HepG2 (cell line): ENCODE results near the gene BATF3. TPM values are rescaled to one million over a fixed set of nuclear protein-coding genes. Genes with fewer than 3 reads are reported as not detected.

ENCODE experiments used
- ATAC-seq: fragments of 200-7000 bp; cut with Tn5 transposase; 3 replicates; pipeline ENCODE4 v1.9.1; 2020; ENCODE audit warnings: mild to moderate bottlenecking, moderate library complexity
- BruUV-seq: library from RNA; stranded (reverse); fragments of 400-500 nt; replicated peaks from 2 replicates; lab custom pipeline; 2021; lab: Mats Ljungman, UMichigan
- CTCF ChIA-PET: fragments of 300-600 bp; formaldehyde crosslinking; extraction: SDS; loops from one replicate; lab custom pipeline; 2021; ENCODE audit warnings: low total read pairs, inconsistent platforms, low intra/inter-chr PET ratio; lab: Yijun Ruan, JAX
- POLR2A ChIA-PET: fragments of 350-600 bp; sonication (Branson Sonifier 250); formaldehyde crosslinking; loops from one replicate; lab custom pipeline; 2020; ENCODE audit warnings: antibody characterized with exemption, inconsistent platforms; lab: Yijun Ruan, JAX
- DNase-seq: peaks from one replicate; pipeline ENCODE4 v3.0.0-alpha.2; 2015; ENCODE audit warnings: low spot score
- FAIRE-seq: peaks from 3 replicates; lab custom pipeline; 2011; peaks lifted over from hg19 to GRCh38; lab: Jason Lieb, UNC
- H2AFZ ChIP-seq: one replicate; pipeline ENCODE4 v1.6.1; 2011; ENCODE audit warnings: low read length, inconsistent platforms
- H3K27ac ChIP-seq: fragments of 300-600 bp; 3 replicates; pipeline ENCODE4 v1.8.0; 2011; ENCODE audit warnings: mixed run types, mild to moderate bottlenecking, mixed read lengths, low read length, inconsistent platforms; ENCODE audit not compliant: insufficient read depth; ENCODE audit errors: extremely low read length
- H3K27me3 ChIP-seq, 2 experiments: fragments of 200-600 bp in 1 of 2; 2 replicates in 1 of 2; 3 replicates in 1 of 2; pipeline versions ENCODE4 v1.6.0 to v1.8.0; 2011; ENCODE audit warnings: low read length in 2 of 2, mild to moderate bottlenecking in 2 of 2, moderate library complexity in 2 of 2, inconsistent platforms in 1 of 2; ENCODE audit not compliant: insufficient read depth in 2 of 2, control insufficient read depth in 1 of 2
- H3K36me3 ChIP-seq, 2 experiments: fragments of 200-600 bp in 1 of 2; replicated peaks in 1 of 2; 2 replicates in 1 of 2; 3 replicates in 1 of 2; pipeline versions ENCODE4 v1.5.1 to v1.8.0; 2011; ENCODE audit warnings: low read length in 2 of 2, inconsistent platforms in 1 of 2; ENCODE audit not compliant: insufficient read depth in 2 of 2, control insufficient read depth in 1 of 2
- H3K4me1 ChIP-seq: 2 replicates; pipeline ENCODE4 v1.5.1; 2012; ENCODE audit warnings: low read length, inconsistent platforms; ENCODE audit not compliant: insufficient read depth
- H3K4me2 ChIP-seq: 2 replicates; pipeline ENCODE4 v1.6.0; 2011; ENCODE audit warnings: low read depth, low read length, inconsistent platforms
- H3K4me3 ChIP-seq, 3 experiments: fragments of 200-600 bp in 1 of 3; sonication (generic), shearing (Covaris generic) in 1 of 3; replicated peaks in 1 of 3; 2 replicates each; pipeline ENCODE4 v1.5.1; 2011 to 2016; ENCODE audit warnings: low read length in 3 of 3, inconsistent platforms in 2 of 3, low read depth in 2 of 3, mild to moderate bottlenecking in 2 of 3, control low read depth in 1 of 3, mixed read lengths in 1 of 3; ENCODE audit not compliant: insufficient read depth in 1 of 3
- H3K79me2 ChIP-seq: one replicate; pipeline ENCODE4 v1.6.1; 2011; ENCODE audit warnings: low read length, inconsistent platforms; ENCODE audit not compliant: insufficient read depth
- H3K9ac ChIP-seq: 2 replicates; pipeline ENCODE4 v1.6.0; 2011; ENCODE audit warnings: mild to moderate bottlenecking, low read depth, low read length, inconsistent platforms; ENCODE audit not compliant: insufficient read depth
- H3K9me3 ChIP-seq: 2 replicates; pipeline ENCODE4 v1.5.1; 2012; ENCODE audit warnings: mild to moderate bottlenecking, low read length
- H4K20me1 ChIP-seq: 2 replicates; pipeline ENCODE4 v1.6.0; 2011; ENCODE audit warnings: inconsistent platforms, mild to moderate bottlenecking, low read length, moderate library complexity; ENCODE audit not compliant: insufficient read depth
- CEBPB ChIP-seq: IDR thresholded peaks from 2 replicates; pipeline ENCODE4 v1.6.1; 2011; ENCODE audit warnings: low read depth, low read length, improper control_type of control experiment, borderline replicate concordance
- FOSL2 ChIP-seq: sonication (generic); formaldehyde crosslinking; IDR thresholded peaks from 2 replicates; pipeline ENCODE4 v1.4.0; 2020; ENCODE audit warnings: missing genetic modification reagents
- KDM2A ChIP-seq: sonication (generic); formaldehyde crosslinking; IDR thresholded peaks from 2 replicates; pipeline ENCODE4 v1.4.0; 2020; ENCODE audit warnings: low read depth, missing genetic modification reagents, borderline replicate concordance
- MED1 ChIP-seq: sonication (generic); formaldehyde crosslinking; IDR thresholded peaks from 2 replicates; pipeline ENCODE4 v1.4.0; 2020; ENCODE audit warnings: missing genetic modification reagents
- SIN3A ChIP-seq: IDR thresholded peaks from 2 replicates; pipeline ENCODE4 v1.6.1; 2011; ENCODE audit warnings: low read depth, mild to moderate bottlenecking, control low read depth, low read length, borderline replicate concordance
- ZBTB7A ChIP-seq: sonication (generic); formaldehyde crosslinking; IDR thresholded peaks from 2 replicates; pipeline ENCODE4 v1.8.0; 2022; ENCODE audit warnings: mild to moderate bottlenecking, missing genetic modification reagents
- ZC3H13 ChIP-seq: sonication (generic); formaldehyde crosslinking; IDR thresholded peaks from 2 replicates; pipeline ENCODE4 v1.8.1; 2023; ENCODE audit warnings: mild to moderate bottlenecking, missing genetic modification reagents, moderate library complexity
- ZFY ChIP-seq: sonication (generic); formaldehyde crosslinking; IDR thresholded peaks from 2 replicates; pipeline ENCODE4 v1.4.0; 2020; ENCODE audit warnings: missing genetic modification reagents
- ZNF772 ChIP-seq: sonication (generic); formaldehyde crosslinking; IDR thresholded peaks from 2 replicates; pipeline ENCODE4 v1.5.0; 2020; ENCODE audit warnings: mild to moderate bottlenecking, missing genetic modification reagents
- ZNF788 ChIP-seq: sonication (generic); formaldehyde crosslinking; IDR thresholded peaks from 2 replicates; pipeline ENCODE4 v1.5.0; 2020; ENCODE audit warnings: mild to moderate bottlenecking, missing genetic modification reagents, borderline replicate concordance
- ZNF879 ChIP-seq: sonication (generic); formaldehyde crosslinking; IDR thresholded peaks from 2 replicates; pipeline ENCODE4 v1.8.1; 2023; ENCODE audit warnings: missing genetic modification reagents
- WGBS: methylation state at CpG from one replicate; pipeline ENCODE4 v1.1.6; 2017; ENCODE audit warnings: low lambda C conversion rate; 5-methylcytosine and 5-hydroxymethylcytosine counted together
- in situ Hi-C: cut with HindIII; loops from 2 replicates; pipeline ENCODE4 v1.10.0; 2017; ENCODE audit warnings: low pct_unique_long_range_greater_than_20kb; ENCODE audit not compliant: extremely low pct_ligation_motif_present
- intact Hi-C: fragments of 100-400 bp; cut with micrococcal nuclease; formaldehyde crosslinking; loops from one replicate; pipeline ENCODE4 v1.10.0; 2022; ENCODE audit not compliant: unreplicated experiment
- polyA plus RNA-seq, 8 experiments: library from polyadenylated mRNA; depleted of rRNA in 3 of 8; stranded (reverse) in 7 of 8; unstranded in 1 of 8; fragments of >200 nt; fragmentation: Illumina TruSeq in 4 of 8; extraction: Trizol in 4 of 8; gene quantifications; 2 replicates each; pipeline versions ENCODE4 v1.2.1 to v1.2.3, GENCODE V29; 2011 to 2016; ENCODE audit warnings: low read depth in 4 of 8, missing spikeins in 1 of 8, mixed read lengths in 1 of 8; ENCODE audit not compliant: insufficient read depth in 1 of 8
- total RNA-seq, 5 experiments: library from RNA; depleted of rRNA; stranded (reverse); fragments of >200 nt; fragmentation: Illumina TruSeq; extraction: Trizol; gene quantifications; 2 replicates each; pipeline ENCODE4 v1.2.3, GENCODE V29; 2016; ENCODE audit warnings: low read depth in 1 of 5

BATF3 gene
- total and polyA plus RNA-seq, 2 of the 13 experiments (the other 11 are each of a cell fraction or from before 2014, with no cell fraction given), result 0.13 TPM; not detected in 1

GRCh38 chr1:212699625-212700222, at the start of gene BATF3 (continued):
- TF ChIP-seq SIN3A (peak; percentile 46; the same call in 1 of the 2 replicates), KDM2A (CRISPR knock-in tag) (peak; percentile 9; the same call in 1 of the 2 replicates), MED1 (CRISPR knock-in tag) (0 out of 2 replicates have a peak, but pooled peaks have one; percentile 19), ZNF879 (CRISPR knock-in tag) (no peak), ZNF788 (0 out of 2 replicates have a peak, but pooled peaks have one; percentile 6), ZC3H13 (CRISPR knock-in tag) (no peak), FOSL2 (no peak), CEBPB (peak; percentile 37; the same call in 1 of the 2 replicates)

GRCh38 chr1:212746546-212746945, 46.9 kb upstream of the BATF3 start:
- TF ChIP-seq ZBTB7A (no peak), ZNF772 (no peak), ZFY (CRISPR knock-in tag) (no peak)
- H3K4me1 ChIP-seq, result peaks cover 29% of the 10 kb centered on the region
- no peaks in the 10 kb centered on the region for H3K27me3 ChIP-seq
- H4K20me1 ChIP-seq, result peaks cover 6% of the 10 kb centered on the region; the same call in 1 of the 2 replicates
- in situ Hi-C loops (no loop called here), intact Hi-C loops (no loop called here)
- H3K4me2 ChIP-seq, result no peak overlapping the region
- no peak overlapping the region for H3K27ac ChIP-seq
- peaks cover 0 to 3% of the 10 kb centered on the region in 2 experiments; a peak in 2 of 5 replicates for H3K36me3 ChIP-seq
- ATAC-seq (no peak), DNase-seq (no peak), FAIRE-seq (no peak)
- BruUV-seq, result no TSS peak
- CTCF ChIA-PET, result no interaction called here
- POLR2A ChIA-PET, result no interaction called here
- H3K4me3 ChIP-seq, result no peak overlapping the region
- 94% methylated on average over 3 of the region's 3 CpGs for WGBS
- peaks cover 10% of the 10 kb centered on the region for H3K79me2 ChIP-seq
- no peak overlapping the region for H3K9ac ChIP-seq
- no peaks in the 10 kb centered on the region for H3K9me3 ChIP-seq
- H2AFZ ChIP-seq, result no peak overlapping the region
